Measurements from ENCODE around the gene XRCC3. TPM values are rescaled to one million over a fixed set of nuclear protein-coding genes. Genes with fewer than 3 reads are reported as not detected.

The XRCC3 gene
- total RNA-seq, 4 donors from 2014 or later: 7.8 to 47.6 (median 23.8) TPM

DNA sequence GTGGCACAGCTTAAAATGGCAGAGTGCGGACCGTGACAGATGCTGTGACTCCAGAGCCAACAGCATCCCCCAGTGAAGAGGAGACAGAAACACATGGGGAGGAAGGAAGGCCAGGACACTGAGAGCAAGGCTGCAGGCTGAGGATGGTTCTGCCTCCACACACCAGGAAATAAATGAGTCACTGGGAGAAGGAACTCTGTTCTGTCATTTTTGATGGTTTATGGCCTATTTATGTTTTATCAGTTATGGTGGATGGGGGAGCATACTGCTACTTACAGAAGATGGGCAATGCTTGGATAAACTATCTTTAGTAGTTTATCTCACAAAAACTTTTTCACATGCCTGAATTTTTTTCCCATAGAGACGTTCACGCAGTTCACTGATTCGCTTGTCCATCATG lies 34.2 kb upstream of the XRCC3 start:
- intact Hi-C loops (cut with DNase I; ENCODE audit: low total_unique reads) (no loop called here), in situ Hi-C loops (cut with MboI; ENCODE audit: low pct_ligation_motif_present in 1 of 4, low pct_unique_long_range_greater_than_20kb in 1 of 4, low sequenced_read_pairs in 3 of 4) (no loop called here)
- TF ChIP-seq, protein P1, sequence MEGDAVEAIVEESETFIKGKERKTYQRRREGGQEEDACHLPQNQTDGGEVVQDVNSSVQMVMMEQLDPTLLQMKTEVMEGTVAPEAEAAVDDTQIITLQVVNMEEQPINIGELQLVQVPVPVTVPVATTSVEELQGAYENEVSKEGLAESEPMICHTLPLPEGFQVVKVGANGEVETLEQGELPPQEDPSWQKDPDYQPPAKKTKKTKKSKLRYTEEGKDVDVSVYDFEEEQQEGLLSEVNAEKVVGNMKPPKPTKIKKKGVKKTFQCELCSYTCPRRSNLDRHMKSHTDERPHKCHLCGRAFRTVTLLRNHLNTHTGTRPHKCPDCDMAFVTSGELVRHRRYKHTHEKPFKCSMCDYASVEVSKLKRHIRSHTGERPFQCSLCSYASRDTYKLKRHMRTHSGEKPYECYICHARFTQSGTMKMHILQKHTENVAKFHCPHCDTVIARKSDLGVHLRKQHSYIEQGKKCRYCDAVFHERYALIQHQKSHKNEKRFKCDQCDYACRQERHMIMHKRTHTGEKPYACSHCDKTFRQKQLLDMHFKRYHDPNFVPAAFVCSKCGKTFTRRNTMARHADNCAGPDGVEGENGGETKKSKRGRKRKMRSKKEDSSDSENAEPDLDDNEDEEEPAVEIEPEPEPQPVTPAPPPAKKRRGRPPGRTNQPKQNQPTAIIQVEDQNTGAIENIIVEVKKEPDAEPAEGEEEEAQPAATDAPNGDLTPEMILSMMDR (IDR thresholded peaks at IDR 0.05): no peak
- 85 to 89% methylated on average over 5 of the region's 5 CpGs for WGBS, 2 donors (ENCODE audit: low coverage in 1 of 2)
- Histone ChIP-seq H3K27ac (no peak overlapping the region), H3K4me1 (peaks cover 0 to 4% (median 0%) of the 10 kb centered on the region in 4 donors), H3K9me3 (no peaks in the 10 kb centered on the region), H3K27me3 (no peaks in the 10 kb centered on the region), H3K36me3 (peaks cover 0 to 18% (median 6%) of the 10 kb centered on the region in 4 donors), H3K4me3 (no peak overlapping the region)
- DNase-seq: no peak

DNA sequence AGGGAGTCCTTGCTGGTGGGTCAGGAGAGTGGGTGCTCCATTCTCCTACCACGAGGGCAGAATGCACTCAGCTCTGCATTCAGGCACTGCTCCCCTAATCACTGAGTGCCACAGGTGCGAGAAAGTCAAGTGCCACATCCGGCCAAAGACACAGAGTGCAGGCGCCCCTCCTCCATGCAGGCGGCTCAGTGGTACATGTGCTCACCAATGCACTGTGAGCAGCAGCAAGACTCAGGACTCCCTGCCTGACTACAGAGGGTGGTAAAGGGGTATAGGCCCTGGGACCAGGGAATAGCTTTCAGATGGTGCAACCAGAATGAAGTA lies 33.2 kb upstream of the XRCC3 start:
- H3K36me3 ChIP-seq: peaks cover 0 to 18% (median 6%) of the 10 kb centered on the region in 4 donors

DNA sequence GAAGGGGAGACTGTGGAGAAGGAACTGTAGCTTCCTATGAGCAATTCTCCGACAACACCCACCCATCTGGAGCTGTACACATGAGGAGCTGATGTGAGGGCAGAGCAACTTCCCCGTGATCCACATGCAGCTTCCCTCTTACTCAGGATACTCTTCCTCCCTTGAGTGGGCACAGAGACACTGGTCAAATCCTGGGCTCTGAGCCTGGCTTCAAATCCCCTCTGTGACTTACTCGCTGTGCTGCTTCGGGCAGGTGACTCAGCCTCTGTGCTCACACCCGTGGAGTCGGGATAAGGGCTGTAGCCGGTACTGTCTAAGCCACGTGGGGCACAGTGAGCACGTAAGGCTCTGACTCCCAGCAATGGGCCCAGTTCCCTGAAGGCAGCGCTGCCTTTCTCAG lies 31.4 kb upstream of the XRCC3 start:
- Histone ChIP-seq H3K4me3 (no peak overlapping the region), H3K9me3 (no peaks in the 10 kb centered on the region), H3K36me3 (peaks cover 0 to 9% (median 1%) of the 10 kb centered on the region in 4 donors), H3K27ac (no peak overlapping the region), H3K4me1 (peaks cover 0 to 4% (median 0%) of the 10 kb centered on the region in 4 donors), H3K27me3 (no peaks in the 10 kb centered on the region)
- TF ChIP-seq, protein P1 (IDR thresholded peaks at IDR 0.05): no peak
- TF ChIP-seq POLR2AphosphoS5 (IDR thresholded peaks at IDR 0.05) (no peak), EP300 (IDR thresholded peaks at IDR 0.05; ENCODE audit: low read depth) (no peak), POLR2A (IDR thresholded peaks at IDR 0.05) (no peak)
- no peak for DNase-seq
- in situ Hi-C loops (cut with MboI; ENCODE audit: low pct_ligation_motif_present in 1 of 4, low pct_unique_long_range_greater_than_20kb in 1 of 4, low sequenced_read_pairs in 3 of 4) (no loop called here), intact Hi-C loops (cut with DNase I; ENCODE audit: low total_unique reads) (no loop called here)
- WGBS, 2 donors (ENCODE audit: low coverage in 1 of 2): 91 to 100% methylated on average over 1 to 10 of the region's 10 CpGs

More for the DNA sequence above, 33.2 kb upstream of the XRCC3 start:
- H3K4me3 ChIP-seq: no peak overlapping the region
- no peaks in the 10 kb centered on the region for H3K27me3 ChIP-seq
- DNase-seq: no peak
- no peaks in the 10 kb centered on the region for H3K9me3 ChIP-seq
- WGBS, 2 donors (ENCODE audit: low coverage in 1 of 2): 75% methylated on average over 5 of the region's 5 CpGs; no CpG with 5 or more reads in 1 of the 2 donors
- peaks cover 0 to 4% (median 0%) of the 10 kb centered on the region in 4 donors for H3K4me1 ChIP-seq
- H3K27ac ChIP-seq: no peak overlapping the region
- in situ Hi-C loops (cut with MboI; ENCODE audit: low pct_ligation_motif_present in 1 of 4, low pct_unique_long_range_greater_than_20kb in 1 of 4, low sequenced_read_pairs in 3 of 4) (no loop called here), intact Hi-C loops (cut with DNase I; ENCODE audit: low total_unique reads) (no loop called here)
- TF ChIP-seq, protein P1 (IDR thresholded peaks at IDR 0.05): no peak
- TF ChIP-seq EP300 (IDR thresholded peaks at IDR 0.05; ENCODE audit: low read depth) (no peak), POLR2A (IDR thresholded peaks at IDR 0.05) (no peak), POLR2AphosphoS5 (IDR thresholded peaks at IDR 0.05) (no peak)

DNA sequence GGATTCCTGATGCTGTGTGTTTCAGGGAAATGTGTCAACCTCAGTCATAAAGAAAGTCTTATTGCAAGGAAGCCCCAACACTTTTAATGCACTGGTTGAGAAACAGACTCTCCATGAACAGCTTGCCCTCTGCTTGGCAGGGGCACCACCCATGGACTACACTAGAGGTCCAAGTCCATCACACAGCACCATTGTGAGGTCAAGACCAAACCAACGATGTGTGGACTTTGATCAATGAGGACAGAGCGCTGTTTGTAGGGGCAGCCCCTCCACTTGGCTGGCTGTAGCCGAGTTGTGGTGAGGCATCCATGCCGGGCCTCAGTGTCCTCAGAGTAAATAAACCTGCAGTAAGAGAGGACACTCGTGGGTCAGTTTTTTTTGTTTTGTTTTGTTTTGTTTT lies 30.2 kb upstream of the XRCC3 start:
- in situ Hi-C loops (cut with MboI; ENCODE audit: low pct_ligation_motif_present in 1 of 4, low pct_unique_long_range_greater_than_20kb in 1 of 4, low sequenced_read_pairs in 3 of 4): no loop called here
- H3K36me3 ChIP-seq: peaks cover 0 to 9% (median 0%) of the 10 kb centered on the region in 4 donors

More for the DNA sequence above, 30.2 kb upstream of the XRCC3 start:
- no peak for DNase-seq
- H3K27me3 ChIP-seq: no peaks in the 10 kb centered on the region
- TF ChIP-seq, protein P1 (IDR thresholded peaks at IDR 0.05): no peak
- no peak for TF ChIP-seq EP300 (IDR thresholded peaks at IDR 0.05; ENCODE audit: low read depth)
- TF ChIP-seq POLR2AphosphoS5 (IDR thresholded peaks at IDR 0.05): no peak
- no peak for TF ChIP-seq POLR2A (IDR thresholded peaks at IDR 0.05)
- H3K4me1 ChIP-seq: peaks cover 0 to 4% (median 0%) of the 10 kb centered on the region in 4 donors
- WGBS, 2 donors (ENCODE audit: low coverage in 1 of 2): 78% methylated on average over 5 of the region's 5 CpGs; no CpG with 5 or more reads in 1 of the 2 donors
- H3K4me3 ChIP-seq: no peak overlapping the region
- H3K27ac ChIP-seq: no peak overlapping the region
- H3K9me3 ChIP-seq: no peaks in the 10 kb centered on the region
- intact Hi-C loops (cut with DNase I; ENCODE audit: low total_unique reads): no loop called here

All from transverse colon (tissue), 4 donors.